ENCODE measurements around the gene BMP6. TPM values are rescaled to one million over a fixed set of nuclear protein-coding genes. Genes with fewer than 3 reads are reported as not detected.
"Not testable (repeated sequence)": the region's sequence is repeated elsewhere in the genome, so short reads cannot be mapped to it uniquely, and the experiment has no call there.

The BMP6 gene
- total RNA-seq, 1 experiment from 2014 or later, result 0.34 TPM

- no peak for DNase-seq (ENCODE audit: low read depth)
Observed at GRCh38 chr6:7883381-7883780, 157.5 kb downstream of the BMP6 start.

GRCh38 chr6:7886132-7886531, 160.2 kb downstream of the BMP6 start:
- DNase-seq (ENCODE audit: low read depth), result no peak

- no peak for DNase-seq (ENCODE audit: low read depth)
Observed at GRCh38 chr6:7887278-7887991, 161.5 kb downstream of the BMP6 start.

- DNase-seq (ENCODE audit: low read depth), result no peak
Observed at GRCh38 chr6:7888587-7889357, 162.9 kb downstream of the BMP6 start.

GRCh38 chr6:7891078-7891872, 165.4 kb downstream of the BMP6 start:
- no peak for DNase-seq (ENCODE audit: low read depth)

GRCh38 chr6:7892367-7892766, 166.5 kb downstream of the BMP6 start:
- DNase-seq (ENCODE audit: low read depth), result not testable (repeated sequence)

GRCh38 chr6:7893342-7893741, 167.4 kb downstream of the BMP6 start:
- DNase-seq (ENCODE audit: low read depth), result no peak

- DNase-seq (ENCODE audit: low read depth), result no peak
Observed at GRCh38 chr6:7894262-7895124, 168.6 kb downstream of the BMP6 start.

- DNase-seq (ENCODE audit: low read depth), result no peak
Observed at GRCh38 chr6:7895125-7895423, 169.2 kb downstream of the BMP6 start.

- DNase-seq (ENCODE audit: low read depth), result no peak
Observed at GRCh38 chr6:7896465-7896987, 170.6 kb downstream of the BMP6 start.

GRCh38 chr6:7897461-7898192, 171.7 kb downstream of the BMP6 start:
- DNase-seq (ENCODE audit: low read depth), result no peak

- not testable (repeated sequence) for DNase-seq (ENCODE audit: low read depth)
Observed at GRCh38 chr6:7898193-7898586, 172.3 kb downstream of the BMP6 start.

- no peak for DNase-seq (ENCODE audit: low read depth)
Observed at GRCh38 chr6:7899101-7899888, 173.4 kb downstream of the BMP6 start.

GRCh38 chr6:7899889-7900213, 174.0 kb downstream of the BMP6 start:
- no peak for DNase-seq (ENCODE audit: low read depth)

- DNase-seq (ENCODE audit: low read depth), result no peak
Observed at GRCh38 chr6:7900621-7901020, 174.7 kb downstream of the BMP6 start.

- DNase-seq (ENCODE audit: low read depth), result no peak
Observed at GRCh38 chr6:7901056-7901455, 175.2 kb downstream of the BMP6 start.

GRCh38 chr6:7901780-7902179, 175.9 kb downstream of the BMP6 start:
- no peak for DNase-seq (ENCODE audit: low read depth)

- DNase-seq (ENCODE audit: low read depth), result no peak
Observed at GRCh38 chr6:7902221-7902620, 176.3 kb downstream of the BMP6 start.

GRCh38 chr6:7902867-7903266, 177.0 kb downstream of the BMP6 start:
- no peak for DNase-seq (ENCODE audit: low read depth)

GRCh38 chr6:7903673-7904072, 177.8 kb downstream of the BMP6 start:
- DNase-seq (ENCODE audit: low read depth), result no peak

Measured in Daoy (cell line).